ENCODE results near the gene CELSR3.
A peak's percentile ranks its signal among the peaks of the same experiment; 100 is the strongest.

CELSR3 gene

GRCh38 chr3:48686538-48687219 lies 24.0 kb upstream of the CELSR3 start:
- H3K4me3 ChIP-seq (ENCODE audit: insufficient read depth, low read depth, low read length, poor library complexity, severe bottlenecking) = peak overlapping the region; percentile 79
- peaks cover 12% of the 10 kb centered on the region for H3K4me1 ChIP-seq (ENCODE audit: control insufficient read depth, insufficient read depth, low read length, poor library complexity, severe bottlenecking)
- H3K27me3 ChIP-seq (replicated peaks; ENCODE audit: control insufficient read depth, insufficient read depth, low read length, poor library complexity, severe bottlenecking) = no peaks in the 10 kb centered on the region
- H3K36me3 ChIP-seq (ENCODE audit: control insufficient read depth, insufficient read depth, low read length) = peaks cover 47% of the 10 kb centered on the region
- peak overlapping the region; percentile 28 for H3K27ac ChIP-seq (ENCODE audit: insufficient read depth, low read length, poor library complexity, severe bottlenecking)
- no peaks in the 10 kb centered on the region for H3K9me3 ChIP-seq (ENCODE audit: control insufficient read depth, low read length)
- DNase-seq = no peak

- H3K9me3 ChIP-seq (ENCODE audit: control insufficient read depth, low read length) = no peaks in the 10 kb centered on the region
- peak within 1 kb of the TSS; percentile 82 for H3K27ac ChIP-seq (ENCODE audit: insufficient read depth, low read length, poor library complexity, severe bottlenecking)
- DNase-seq = peak; percentile 76 to 83 (median 83)
- peaks cover 12% of the 10 kb centered on the region for H3K4me1 ChIP-seq (ENCODE audit: control insufficient read depth, insufficient read depth, low read length, poor library complexity, severe bottlenecking)
- H3K4me3 ChIP-seq (ENCODE audit: insufficient read depth, low read depth, low read length, poor library complexity, severe bottlenecking) = peak within 1 kb of the TSS; percentile 79
- no peaks in the 10 kb centered on the region for H3K27me3 ChIP-seq (replicated peaks; ENCODE audit: control insufficient read depth, insufficient read depth, low read length, poor library complexity, severe bottlenecking)
- peaks cover 49% of the 10 kb centered on the region for H3K36me3 ChIP-seq (ENCODE audit: control insufficient read depth, insufficient read depth, low read length)
Measured at GRCh38 chr3:48685603-48686511, 23.2 kb upstream of the CELSR3 start, which contains the start of gene NCKIPSD. TSS of gene NCKIPSD (minus strand) at chr3:48685915. CDS start at chr3:48685807, 108 bp downstream.

GRCh38 chr3:48685293-48685602 lies 22.6 kb upstream of the CELSR3 start:
- Histone ChIP-seq H3K4me3 (ENCODE audit: insufficient read depth, low read depth, low read length, poor library complexity, severe bottlenecking) (peak overlapping the region; percentile 79), H3K36me3 (ENCODE audit: control insufficient read depth, insufficient read depth, low read length) (peaks cover 49% of the 10 kb centered on the region), H3K27me3 (replicated peaks; ENCODE audit: control insufficient read depth, insufficient read depth, low read length, poor library complexity, severe bottlenecking) (no peaks in the 10 kb centered on the region), H3K4me1 (ENCODE audit: control insufficient read depth, insufficient read depth, low read length, poor library complexity, severe bottlenecking) (peaks cover 12% of the 10 kb centered on the region), H3K9me3 (ENCODE audit: control insufficient read depth, low read length) (no peaks in the 10 kb centered on the region), H3K27ac (ENCODE audit: insufficient read depth, low read length, poor library complexity, severe bottlenecking) (peak overlapping the region; percentile 82)
- DNase-seq = no peak

GRCh38 chr3:48684480-48685143 lies 21.9 kb upstream of the CELSR3 start:
- no peak for DNase-seq
- H3K27ac ChIP-seq (ENCODE audit: insufficient read depth, low read length, poor library complexity, severe bottlenecking) = no peak overlapping the region
- no peaks in the 10 kb centered on the region for H3K9me3 ChIP-seq (ENCODE audit: control insufficient read depth, low read length)
- H3K4me3 ChIP-seq (ENCODE audit: insufficient read depth, low read depth, low read length, poor library complexity, severe bottlenecking) = no peak overlapping the region
- H3K36me3 ChIP-seq (ENCODE audit: control insufficient read depth, insufficient read depth, low read length) = peaks cover 47% of the 10 kb centered on the region
- peaks cover 13% of the 10 kb centered on the region for H3K4me1 ChIP-seq (ENCODE audit: control insufficient read depth, insufficient read depth, low read length, poor library complexity, severe bottlenecking)
- H3K27me3 ChIP-seq (replicated peaks; ENCODE audit: control insufficient read depth, insufficient read depth, low read length, poor library complexity, severe bottlenecking) = no peaks in the 10 kb centered on the region

DNA sequence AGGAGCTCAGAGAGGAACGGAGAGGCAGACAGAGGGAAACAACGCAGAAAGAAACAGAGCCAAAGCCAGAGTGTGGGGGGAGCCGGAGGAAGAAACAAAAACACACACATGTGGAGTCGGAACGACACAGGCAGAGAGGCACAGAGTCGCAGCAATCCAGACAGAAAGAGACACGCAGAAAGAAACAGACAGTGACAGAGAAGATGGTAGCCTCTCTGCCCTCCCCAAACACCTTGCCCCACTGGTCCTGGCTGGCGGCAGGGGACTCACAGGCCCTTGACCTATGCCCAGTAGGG lies 21.3 kb upstream of the CELSR3 start:
- H3K27ac ChIP-seq (ENCODE audit: insufficient read depth, low read length, poor library complexity, severe bottlenecking) = no peak overlapping the region
- H3K9me3 ChIP-seq (ENCODE audit: control insufficient read depth, low read length) = no peaks in the 10 kb centered on the region
- H3K4me3 ChIP-seq (ENCODE audit: insufficient read depth, low read depth, low read length, poor library complexity, severe bottlenecking) = no peak overlapping the region
- H3K27me3 ChIP-seq (replicated peaks; ENCODE audit: control insufficient read depth, insufficient read depth, low read length, poor library complexity, severe bottlenecking) = no peaks in the 10 kb centered on the region
- peaks cover 47% of the 10 kb centered on the region for H3K36me3 ChIP-seq (ENCODE audit: control insufficient read depth, insufficient read depth, low read length)
- no peak for DNase-seq
- H3K4me1 ChIP-seq (ENCODE audit: control insufficient read depth, insufficient read depth, low read length, poor library complexity, severe bottlenecking) = peaks cover 17% of the 10 kb centered on the region

DNA sequence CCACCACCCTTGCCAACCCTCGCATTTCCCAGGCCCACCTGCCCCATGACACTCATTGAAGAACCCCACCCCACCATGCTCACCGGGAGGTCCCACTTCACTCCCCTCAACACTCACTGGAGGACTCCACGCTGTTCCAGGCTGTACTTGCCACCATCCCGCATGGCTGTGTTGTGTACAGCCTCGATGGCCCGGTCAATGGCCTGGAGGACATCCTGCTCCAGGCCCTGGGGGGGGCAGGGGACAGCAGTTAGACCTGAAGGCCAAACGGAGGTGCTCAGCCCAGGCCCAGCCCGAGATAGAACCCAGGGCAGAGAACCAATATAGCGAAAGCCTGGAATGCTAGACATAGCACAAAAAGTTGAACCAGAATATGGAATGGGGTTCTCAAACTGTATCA lies 20.1 kb upstream of the CELSR3 start:
- peaks cover 17% of the 10 kb centered on the region for H3K4me1 ChIP-seq (ENCODE audit: control insufficient read depth, insufficient read depth, low read length, poor library complexity, severe bottlenecking)
- H3K9me3 ChIP-seq (ENCODE audit: control insufficient read depth, low read length) = no peaks in the 10 kb centered on the region
- H3K27me3 ChIP-seq (replicated peaks; ENCODE audit: control insufficient read depth, insufficient read depth, low read length, poor library complexity, severe bottlenecking) = no peaks in the 10 kb centered on the region
- H3K36me3 ChIP-seq (ENCODE audit: control insufficient read depth, insufficient read depth, low read length) = peaks cover 37% of the 10 kb centered on the region
- no peak for DNase-seq
- H3K27ac ChIP-seq (ENCODE audit: insufficient read depth, low read length, poor library complexity, severe bottlenecking) = no peak overlapping the region
- no peak overlapping the region for H3K4me3 ChIP-seq (ENCODE audit: insufficient read depth, low read depth, low read length, poor library complexity, severe bottlenecking)

DNA sequence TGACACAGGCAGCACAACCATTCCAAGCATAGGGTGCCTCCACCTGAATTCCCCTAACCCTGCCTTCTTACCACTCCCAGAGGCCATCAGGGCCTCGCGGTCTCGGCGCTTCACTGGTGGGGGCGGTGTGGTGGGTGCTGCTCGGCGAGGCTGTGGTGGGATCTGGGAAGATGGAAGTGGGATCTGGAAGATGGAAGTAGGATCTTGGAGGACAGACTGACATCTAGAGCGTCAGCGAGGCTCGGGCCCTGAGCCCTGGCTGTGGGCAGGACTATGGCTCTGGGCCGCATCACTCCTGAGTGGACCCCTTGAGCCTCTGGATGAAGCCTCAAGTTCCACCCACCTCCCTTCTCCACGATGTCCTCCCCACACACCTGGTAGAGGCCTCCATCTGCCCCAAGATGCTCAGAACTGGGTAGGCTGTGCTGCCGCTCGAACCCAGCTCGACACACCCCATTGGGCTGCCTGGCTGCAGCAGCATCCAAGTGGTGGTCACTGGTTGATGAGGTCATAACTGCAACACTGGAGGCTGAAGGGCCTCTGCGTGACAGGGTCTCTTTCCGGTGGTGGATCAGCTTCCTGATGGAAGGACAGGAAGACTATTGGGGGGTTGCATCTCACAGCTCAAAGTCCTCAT lies 19.4 kb upstream of the CELSR3 start:
- DNase-seq = no peak
- Histone ChIP-seq H3K4me1 (ENCODE audit: control insufficient read depth, insufficient read depth, low read length, poor library complexity, severe bottlenecking) (peaks cover 17% of the 10 kb centered on the region), H3K36me3 (ENCODE audit: control insufficient read depth, insufficient read depth, low read length) (peaks cover 30% of the 10 kb centered on the region), H3K9me3 (ENCODE audit: control insufficient read depth, low read length) (no peaks in the 10 kb centered on the region), H3K4me3 (ENCODE audit: insufficient read depth, low read depth, low read length, poor library complexity, severe bottlenecking) (no peak overlapping the region), H3K27me3 (replicated peaks; ENCODE audit: control insufficient read depth, insufficient read depth, low read length, poor library complexity, severe bottlenecking) (no peaks in the 10 kb centered on the region), H3K27ac (ENCODE audit: insufficient read depth, low read length, poor library complexity, severe bottlenecking) (no peak overlapping the region)

- Histone ChIP-seq H3K27me3 (replicated peaks; ENCODE audit: control insufficient read depth, insufficient read depth, low read length, poor library complexity, severe bottlenecking) (no peaks in the 10 kb centered on the region), H3K36me3 (ENCODE audit: control insufficient read depth, insufficient read depth, low read length) (peaks cover 29% of the 10 kb centered on the region), H3K4me1 (ENCODE audit: control insufficient read depth, insufficient read depth, low read length, poor library complexity, severe bottlenecking) (peaks cover 16% of the 10 kb centered on the region), H3K4me3 (ENCODE audit: insufficient read depth, low read depth, low read length, poor library complexity, severe bottlenecking) (no peak overlapping the region), H3K9me3 (ENCODE audit: control insufficient read depth, low read length) (no peaks in the 10 kb centered on the region), H3K27ac (ENCODE audit: insufficient read depth, low read length, poor library complexity, severe bottlenecking) (no peak overlapping the region)
- DNase-seq = no peak
Measured at GRCh38 chr3:48681541-48681880, 18.8 kb upstream of the CELSR3 start.

DNA sequence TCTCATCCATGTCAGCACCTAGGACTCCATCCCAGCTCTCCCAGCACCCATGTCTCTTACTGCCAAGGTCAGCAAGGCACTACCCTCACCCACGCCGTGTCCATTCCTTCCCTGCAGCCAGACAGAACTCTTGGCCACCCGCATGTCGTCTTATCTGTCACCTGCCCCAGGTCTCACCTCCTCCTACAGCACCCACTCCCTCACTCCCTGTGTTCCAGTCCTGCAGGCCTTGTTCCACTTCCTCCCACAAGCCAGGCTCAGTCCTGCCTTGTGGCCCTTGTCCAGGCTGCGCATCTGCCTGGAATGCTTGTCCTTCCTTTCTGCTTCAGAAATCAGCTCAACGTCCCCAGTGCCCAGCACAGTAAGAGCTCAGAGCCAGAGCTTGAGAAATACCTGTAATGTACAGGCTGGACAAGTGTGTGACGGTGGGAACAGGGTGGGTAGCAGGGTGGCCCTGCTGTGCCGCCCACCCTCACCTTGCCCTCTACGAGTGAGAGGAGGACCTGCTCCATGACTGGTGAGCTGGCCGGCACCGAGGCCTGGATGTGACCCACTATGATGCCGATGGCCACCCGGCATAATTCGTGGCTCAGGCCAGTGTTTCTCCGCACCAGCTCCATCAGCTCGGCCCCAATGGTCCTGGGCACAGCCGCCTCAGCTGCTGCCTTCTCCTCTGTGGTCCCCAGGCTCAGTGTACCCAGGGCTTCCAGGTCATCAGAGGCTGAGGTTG lies 18.3 kb upstream of the CELSR3 start:
- no peak for DNase-seq
- H3K27ac ChIP-seq (ENCODE audit: insufficient read depth, low read length, poor library complexity, severe bottlenecking) = no peak overlapping the region
- H3K4me3 ChIP-seq (ENCODE audit: insufficient read depth, low read depth, low read length, poor library complexity, severe bottlenecking) = no peak overlapping the region
- H3K27me3 ChIP-seq (replicated peaks; ENCODE audit: control insufficient read depth, insufficient read depth, low read length, poor library complexity, severe bottlenecking) = no peaks in the 10 kb centered on the region
- no peaks in the 10 kb centered on the region for H3K9me3 ChIP-seq (ENCODE audit: control insufficient read depth, low read length)
- H3K36me3 ChIP-seq (ENCODE audit: control insufficient read depth, insufficient read depth, low read length) = peaks cover 29% of the 10 kb centered on the region
- peaks cover 11% of the 10 kb centered on the region for H3K4me1 ChIP-seq (ENCODE audit: control insufficient read depth, insufficient read depth, low read length, poor library complexity, severe bottlenecking)
